Right lobe of liver (tissue), 4 donors: ENCODE results near the gene TNIP1.

Source experiments
- CTCF ChIP-seq, 4 donors: fragments of 200-600 bp in 3 of 4; fragments of 450-650 bp in 1 of 4; IDR thresholded peaks; one replicate each; pipeline versions ENCODE4 v1.5.1 to v1.8.0; 2016 to 2022; ENCODE audit warnings: antibody characterized with exemption in 4 of 4, mild to moderate bottlenecking in 2 of 4
- POLR2A ChIP-seq: fragments of 450-650 bp; IDR thresholded peaks from one replicate; pipeline ENCODE4 v1.6.1; 2017; ENCODE audit warnings: antibody characterized with exemption, mild to moderate bottlenecking
- donor health status: DM: no; HTN: no; CAD: no.
- donor health status: DM: no; HTN: no; CAD: no.
- donor health status: DM: no; HTN: yes; CAD: no.

- TF ChIP-seq CTCF (IDR thresholded peaks at IDR 0.05) = no peak
- no peak for TF ChIP-seq POLR2A
Observed at GRCh38 chr5:151031554-151031953, 49.3 kb downstream of the TNIP1 start.
